ENCODE measurements around the gene ZDHHC14.
"Not testable (repeated sequence)": the region's sequence is repeated elsewhere in the genome, so short reads cannot be mapped to it uniquely, and the experiment has no call there.

Gene ZDHHC14

GRCh38 chr6:157390273-157391060, 9.5 kb downstream of the ZDHHC14 start:
- no peaks in the 10 kb centered on the region for H3K36me3 ChIP-seq (ENCODE audit: insufficient read depth)
- no peak for TF ChIP-seq CTCF (conservative IDR thresholded peaks at IDR 0.05; ENCODE audit: low read depth, low read length)
- no peaks in the 10 kb centered on the region for H3K4me1 ChIP-seq (ENCODE audit: low read depth, poor library complexity, severe bottlenecking)
- no peak overlapping the region for H3K4me2 ChIP-seq
- no peaks in the 10 kb centered on the region for H4K20me1 ChIP-seq (ENCODE audit: insufficient read depth)
- no peaks in the 10 kb centered on the region for H3K27me3 ChIP-seq (ENCODE audit: insufficient read depth, low read depth)
- H3K4me3 ChIP-seq (IDR thresholded peaks at IDR 0.05; ENCODE audit: insufficient read depth, low read depth, low read length), result no peak overlapping the region
- H3K79me2 ChIP-seq (ENCODE audit: insufficient read depth, low read depth), result no peaks in the 10 kb centered on the region
- H3K9ac ChIP-seq, result no peak overlapping the region
- H3K27ac ChIP-seq, result no peak overlapping the region
- no peak overlapping the region for H2AFZ ChIP-seq (ENCODE audit: low read depth)

GRCh38 chr6:157392927-157393668, 12.1 kb downstream of the ZDHHC14 start:
- H3K36me3 ChIP-seq (ENCODE audit: insufficient read depth), result no peaks in the 10 kb centered on the region
- H3K27me3 ChIP-seq (ENCODE audit: insufficient read depth, low read depth), result no peaks in the 10 kb centered on the region
- H2AFZ ChIP-seq (ENCODE audit: low read depth), result no peak overlapping the region
- H3K4me3 ChIP-seq (IDR thresholded peaks at IDR 0.05; ENCODE audit: insufficient read depth, low read depth, low read length), result no peak overlapping the region
- no peaks in the 10 kb centered on the region for H3K79me2 ChIP-seq (ENCODE audit: insufficient read depth, low read depth)
- H3K27ac ChIP-seq, result no peak overlapping the region
- H3K4me1 ChIP-seq (ENCODE audit: low read depth, poor library complexity, severe bottlenecking), result no peaks in the 10 kb centered on the region
- H4K20me1 ChIP-seq (ENCODE audit: insufficient read depth), result no peaks in the 10 kb centered on the region
- H3K4me2 ChIP-seq, result no peak overlapping the region
- no peak for TF ChIP-seq CTCF (conservative IDR thresholded peaks at IDR 0.05; ENCODE audit: low read depth, low read length)
- no peak overlapping the region for H3K9ac ChIP-seq

- no peak for TF ChIP-seq CTCF (conservative IDR thresholded peaks at IDR 0.05; ENCODE audit: low read depth, low read length)
- no peak overlapping the region for H2AFZ ChIP-seq (ENCODE audit: low read depth)
- no peak overlapping the region for H3K27ac ChIP-seq
- H4K20me1 ChIP-seq (ENCODE audit: insufficient read depth), result no peaks in the 10 kb centered on the region
- H3K79me2 ChIP-seq (ENCODE audit: insufficient read depth, low read depth), result no peaks in the 10 kb centered on the region
- no peaks in the 10 kb centered on the region for H3K36me3 ChIP-seq (ENCODE audit: insufficient read depth)
- H3K4me3 ChIP-seq (IDR thresholded peaks at IDR 0.05; ENCODE audit: insufficient read depth, low read depth, low read length), result no peak overlapping the region
- H3K4me2 ChIP-seq, result no peak overlapping the region
- no peaks in the 10 kb centered on the region for H3K4me1 ChIP-seq (ENCODE audit: low read depth, poor library complexity, severe bottlenecking)
- no peaks in the 10 kb centered on the region for H3K27me3 ChIP-seq (ENCODE audit: insufficient read depth, low read depth)
- H3K9ac ChIP-seq, result no peak overlapping the region
Observed at GRCh38 chr6:157393669-157394327, 12.8 kb downstream of the ZDHHC14 start.

GRCh38 chr6:157395199-157395598, 14.2 kb downstream of the ZDHHC14 start:
- not testable (repeated sequence) for H4K20me1 ChIP-seq (ENCODE audit: insufficient read depth); H3K27ac ChIP-seq; H3K36me3 ChIP-seq (ENCODE audit: insufficient read depth); H3K27me3 ChIP-seq (ENCODE audit: insufficient read depth, low read depth); H3K4me3 ChIP-seq (IDR thresholded peaks at IDR 0.05; ENCODE audit: insufficient read depth, low read depth, low read length); H3K4me2 ChIP-seq; H3K9ac ChIP-seq; H3K4me1 ChIP-seq (ENCODE audit: low read depth, poor library complexity, severe bottlenecking); H3K79me2 ChIP-seq (ENCODE audit: insufficient read depth, low read depth); H2AFZ ChIP-seq (ENCODE audit: low read depth)
